GM10847 (cell line): ENCODE data around the gene CSAG1.
"Not testable (repeated sequence)": the region's sequence is repeated elsewhere in the genome, so short reads cannot be mapped to it uniquely, and the experiment has no call there.

Source experiments
- POLR2A ChIP-seq: IDR thresholded peaks from 2 replicates; pipeline ENCODE4 v1.6.1; 2011; ENCODE audit not compliant: insufficient read length; ENCODE audit errors: extremely low read depth

Gene CSAG1

GRCh38 chrX:152733261-152733975 lies at the start of gene CSAG1, which contains the start of gene MAGEA12:
CSAG1 (minus strand) TSS chrX:152733721; CDS start chrX:152732460, 1,261 bp downstream.
MAGEA12 (plus strand) TSS chrX:152733757; CDS start chrX:152736162, 2,405 bp downstream.
- TF ChIP-seq POLR2A, result no peak

- TF ChIP-seq POLR2A, result not testable (repeated sequence)
Observed at GRCh38 chrX:152769549-152770289, 36.2 kb upstream of the CSAG1 start, which contains the start of gene MAGEA6. MAGEA6 (minus strand) TSS chrX:152769689; CDS start chrX:152767650, 2,039 bp downstream.

- TF ChIP-seq POLR2A, result not testable (repeated sequence)
Observed at GRCh38 chrX:152758918-152759317, 25.4 kb upstream of the CSAG1 start, which contains the start of gene CSAG3. CSAG3 (plus strand) TSS chrX:152759218.

GRCh38 chrX:152753686-152754650 lies 20.4 kb upstream of the CSAG1 start, which contains the start of gene MAGEA2:
MAGEA2 (minus strand) TSS chrX:152753842; CDS start chrX:152751363, 2,479 bp downstream.
- TF ChIP-seq POLR2A, result not testable (repeated sequence)

GRCh38 chrX:152738560-152738959 lies 5.0 kb upstream of the CSAG1 start:
- TF ChIP-seq POLR2A, result no peak

- TF ChIP-seq POLR2A, result no peak
Observed at GRCh38 chrX:152735860-152736511, 2.5 kb upstream of the CSAG1 start.

- no peak for TF ChIP-seq POLR2A
Observed at GRCh38 chrX:152735101-152735500, 1.6 kb upstream of the CSAG1 start.

GRCh38 chrX:152725409-152725808 lies 8.1 kb downstream of the CSAG1 start:
- TF ChIP-seq POLR2A, result no peak

GRCh38 chrX:152713815-152714787 lies 19.4 kb downstream of the CSAG1 start, which contains the start of gene MAGEA2B:
MAGEA2B (plus strand) TSS chrX:152714628; CDS start chrX:152717107, 2,479 bp downstream.
- TF ChIP-seq POLR2A, result not testable (repeated sequence)

- not testable (repeated sequence) for TF ChIP-seq POLR2A
Observed at GRCh38 chrX:152709173-152709572, 24.3 kb downstream of the CSAG1 start, which contains the start of gene CSAG2. CSAG2 (minus strand) TSS chrX:152709273; CDS start chrX:152709112, 161 bp downstream.

GRCh38 chrX:152697952-152698931 lies 35.3 kb downstream of the CSAG1 start, which contains the start of gene MAGEA3:
MAGEA3 (plus strand) TSS chrX:152698794; CDS start chrX:152700833, 2,039 bp downstream.
- not testable (repeated sequence) for TF ChIP-seq POLR2A
